Epithelial cell of esophagus (primary cell): Measurements from ENCODE around the gene SH3TC2.
A peak's percentile ranks its signal among the peaks of the same experiment; 100 is the strongest.

ENCODE experiments used
- DNase-seq: peaks from one replicate; pipeline ENCODE4 v3.0.0; 2010; ENCODE audit warnings: low read depth
- H3K4me3 ChIP-seq: 2 replicates; pipeline ENCODE4 v1.5.1; 2011; ENCODE audit warnings: mild to moderate bottlenecking, low read length, control low read depth
- CTCF ChIP-seq: IDR thresholded peaks from 2 replicates; pipeline ENCODE4 v1.5.1; 2011; ENCODE audit warnings: low read depth, mild to moderate bottlenecking, low read length, control low read depth, inconsistent platforms; ENCODE audit not compliant: insufficient read depth; ENCODE audit errors: missing control alignments

The SH3TC2 gene

GRCh38 chr5:148988328-148988727 lies 74.5 kb downstream of the SH3TC2 start:
- no peak for DNase-seq
- H3K4me3 ChIP-seq, result no peak overlapping the region
- no peak for TF ChIP-seq CTCF

- peak; percentile 100 for DNase-seq
- TF ChIP-seq CTCF, result no peak
Observed at GRCh38 chr5:148986636-148987035, 76.2 kb downstream of the SH3TC2 start.

GRCh38 chr5:148984345-148984744 lies 78.5 kb downstream of the SH3TC2 start:
- H3K4me3 ChIP-seq, result no peak overlapping the region
- TF ChIP-seq CTCF, result no peak
- peak; percentile 97 for DNase-seq

More at GRCh38 chr5:148986636-148987035, 76.2 kb downstream of the SH3TC2 start:
- H3K4me3 ChIP-seq, result no peak overlapping the region

- H3K4me3 ChIP-seq, result no peak overlapping the region
Observed at GRCh38 chr5:148981353-148981752, 81.5 kb downstream of the SH3TC2 start.

GRCh38 chr5:148980731-148981130 lies 82.1 kb downstream of the SH3TC2 start:
- DNase-seq, result no peak
- H3K4me3 ChIP-seq, result no peak overlapping the region
- TF ChIP-seq CTCF, result no peak

More at GRCh38 chr5:148981353-148981752, 81.5 kb downstream of the SH3TC2 start:
- TF ChIP-seq CTCF, result no peak
- no peak for DNase-seq

GRCh38 chr5:148979083-148979723 lies 83.7 kb downstream of the SH3TC2 start:
- TF ChIP-seq CTCF, result no peak
- no peak overlapping the region for H3K4me3 ChIP-seq
- peak; percentile 94 for DNase-seq

- no peak overlapping the region for H3K4me3 ChIP-seq
- DNase-seq, result peak; percentile 85
- no peak for TF ChIP-seq CTCF
Observed at GRCh38 chr5:148978370-148979082, 84.3 kb downstream of the SH3TC2 start.
